Body of pancreas (tissue), 4 donors: ENCODE measurements around the gene RHBDL1. TPM values are rescaled to one million over a fixed set of nuclear protein-coding genes. Genes with fewer than 3 reads are reported as not detected.

Source experiments
- ATAC-seq: fragments of 150-250 bp; one replicate; pipeline ENCODE4 v1.9.1; 2016
- DNase-seq, 4 donors: peaks; one replicate each; pipeline ENCODE4 v3.0.0-alpha.2; 2019
- H3K27ac ChIP-seq, 4 donors: fragments of 200-600 bp; sonication (generic); 1 replicate in 3 of 4; 2 replicates in 1 of 4; pipeline versions ENCODE4 v1.5.1 to v1.6.1; 2016 to 2019; ENCODE audit warnings: mild to moderate bottlenecking in 1 of 4, mixed read lengths in 1 of 4, moderate library complexity in 1 of 4
- H3K27me3 ChIP-seq, 2 donors: fragments of 200-600 bp; sonication (generic); one replicate each; pipeline ENCODE4 v1.6.0; 2016; ENCODE audit warnings: mild to moderate bottlenecking in 1 of 2
- H3K36me3 ChIP-seq, 2 donors: fragments of 200-600 bp; sonication (generic); replicated peaks in 1 of 2; 2 replicates each; pipeline ENCODE4 v1.5.1; 2016; ENCODE audit warnings: low read depth in 2 of 2; ENCODE audit not compliant: insufficient read depth in 1 of 2
- H3K4me1 ChIP-seq: fragments of 200-600 bp; sonication (generic); one replicate; pipeline ENCODE4 v1.6.0; 2016
- H3K4me3 ChIP-seq, 2 donors: fragments of 200-600 bp; sonication (generic); 1 replicate in 1 of 2; 2 replicates in 1 of 2; pipeline ENCODE4 v1.5.1; 2016 to 2019
- H3K9me3 ChIP-seq, 3 donors: fragments of 200-600 bp; sonication (generic); 1 replicate in 2 of 3; 2 replicates in 1 of 3; pipeline ENCODE4 v1.5.1; 2016
- CTCF ChIP-seq, 7 experiments: fragments of 450-650 bp in 4 of 7; fragments of 200-600 bp in 3 of 7; sonication (generic) in 3 of 7; IDR thresholded peaks; one replicate each; pipeline ENCODE4 v1.5.1; 2016 to 2019; ENCODE audit warnings: antibody characterized with exemption in 7 of 7
- POLR2A ChIP-seq, 3 donors: fragments of 450-650 bp; IDR thresholded peaks; one replicate each; pipeline ENCODE4 v1.6.1; 2016; ENCODE audit warnings: antibody characterized with exemption in 3 of 3, mild to moderate bottlenecking in 2 of 3
- WGBS, 2 donors: methylation state at CpG; one replicate each; pipeline ENCODE4 v1.1.5; 2017; 5-methylcytosine and 5-hydroxymethylcytosine counted together
- intact Hi-C: fragments of 100-400 bp; cut with DNase I; formaldehyde crosslinking; loops from one replicate; pipeline ENCODE4 v1.15.1; 2023
- total RNA-seq, 2 donors: library from RNA; depleted of rRNA; stranded (reverse); fragments of >200 nt; gene quantifications; one replicate each; pipeline ENCODE4 v1.1.0, GENCODE V29; 2016

The RHBDL1 gene
- total RNA-seq, 2 donors from 2014 or later, result 1.8 to 4.3 TPM

GRCh38 chr16:720990-721764, 45.7 kb downstream of the RHBDL1 start, which contains the start of gene ANTKMT:
Gene ANTKMT, plus strand, starts transcription at chr16:721146. Its CDS starts 129 bp downstream, at chr16:721275.
- ATAC-seq (peak; percentile 87), DNase-seq (peak; percentile 86 to 92 (median 90))
- intact Hi-C loops, result no loop called here
- peak within 1 kb of the TSS; percentile 34 to 53 for H3K4me3 ChIP-seq
- peak; percentile 50 to 62 (median 61) for TF ChIP-seq POLR2A (IDR thresholded peaks at IDR 0.05)
- peak in 3 of 7 experiments; percentile 10 to 27 (median 26) for TF ChIP-seq CTCF (IDR thresholded peaks at IDR 0.05)
- 0 to 5% methylated on average over 11 to 99 of the region's 106 CpGs for WGBS, 2 donors
- H3K27me3 ChIP-seq, result no peaks in the 10 kb centered on the region
- H3K36me3 ChIP-seq, result no peaks in the 10 kb centered on the region
- H3K27ac ChIP-seq, result peak within 1 kb of the TSS; percentile 64 to 89 (median 83)
- no peaks in the 10 kb centered on the region for H3K9me3 ChIP-seq
- peaks cover 56% of the 10 kb centered on the region for H3K4me1 ChIP-seq

- intact Hi-C loops, result no loop called here
- H3K4me3 ChIP-seq, result no peak overlapping the region
- no peaks in the 10 kb centered on the region for H3K9me3 ChIP-seq
- H3K27ac ChIP-seq, result peak overlapping the region in 3 of 4 donors; percentile 64 to 89 (median 85)
- 88 to 100% methylated on average over 1 to 48 of the region's 51 CpGs for WGBS, 2 donors
- DNase-seq (no peak), ATAC-seq (no peak)
- no peaks in the 10 kb centered on the region for H3K36me3 ChIP-seq
- TF ChIP-seq CTCF (IDR thresholded peaks at IDR 0.05), result no peak
- TF ChIP-seq POLR2A (IDR thresholded peaks at IDR 0.05), result no peak
- H3K4me1 ChIP-seq, result peaks cover 54% of the 10 kb centered on the region
- H3K27me3 ChIP-seq, result no peaks in the 10 kb centered on the region
These were observed 46.5 kb downstream of the RHBDL1 start for GRCh38 chr16:721765-722540.

- WGBS, 2 donors, result 70 to 79% methylated on average over 11 to 24 of the region's 24 CpGs
- DNase-seq, result no peak
- intact Hi-C loops, result no loop called here
- H3K36me3 ChIP-seq, result no peaks in the 10 kb centered on the region
- peaks cover 56% of the 10 kb centered on the region for H3K4me1 ChIP-seq
- no peak for ATAC-seq
- H3K4me3 ChIP-seq, result no peak overlapping the region
- no peaks in the 10 kb centered on the region for H3K9me3 ChIP-seq
- TF ChIP-seq CTCF (IDR thresholded peaks at IDR 0.05), result no peak
- no peak for TF ChIP-seq POLR2A (IDR thresholded peaks at IDR 0.05)
- peaks cover 0 to 7% of the 10 kb centered on the region in 2 donors for H3K27me3 ChIP-seq
- H3K27ac ChIP-seq, result no peak overlapping the region
These were observed 47.6 kb downstream of the RHBDL1 start for GRCh38 chr16:722835-723633.

- intact Hi-C loops, result no loop called here
- DNase-seq, result no peak
- Histone ChIP-seq H3K27ac (no peak overlapping the region), H3K9me3 (no peaks in the 10 kb centered on the region), H3K36me3 (no peaks in the 10 kb centered on the region), H3K4me3 (no peak overlapping the region), H3K4me1 (peaks cover 56% of the 10 kb centered on the region), H3K27me3 (peaks cover 0 to 7% of the 10 kb centered on the region in 2 donors)
- TF ChIP-seq POLR2A (IDR thresholded peaks at IDR 0.05) (no peak), CTCF (IDR thresholded peaks at IDR 0.05) (no peak)
- ATAC-seq, result no peak
- WGBS, 2 donors, result 82% methylated on average over 9 of the region's 9 CpGs; no CpG with 5 or more reads in 1 of the 2 donors
These were observed 48.2 kb downstream of the RHBDL1 start for GRCh38 chr16:723695-724094.
